K562 treated with DMSO at 1 percent for 24 hours (cell line): ENCODE measurements around the gene PRDM15. TPM values are rescaled to one million over a fixed set of nuclear protein-coding genes. Genes with fewer than 3 reads are reported as not detected.

Experiments used
- total RNA-seq: library from RNA; unstranded; fragments of 300-600 nt; gene quantifications from 2 replicates; pipeline ENCODE4 v1.2.3, GENCODE V29; 2022; ENCODE audit warnings: low read depth; ENCODE audit not compliant: insufficient read depth

The PRDM15 gene, protein sequence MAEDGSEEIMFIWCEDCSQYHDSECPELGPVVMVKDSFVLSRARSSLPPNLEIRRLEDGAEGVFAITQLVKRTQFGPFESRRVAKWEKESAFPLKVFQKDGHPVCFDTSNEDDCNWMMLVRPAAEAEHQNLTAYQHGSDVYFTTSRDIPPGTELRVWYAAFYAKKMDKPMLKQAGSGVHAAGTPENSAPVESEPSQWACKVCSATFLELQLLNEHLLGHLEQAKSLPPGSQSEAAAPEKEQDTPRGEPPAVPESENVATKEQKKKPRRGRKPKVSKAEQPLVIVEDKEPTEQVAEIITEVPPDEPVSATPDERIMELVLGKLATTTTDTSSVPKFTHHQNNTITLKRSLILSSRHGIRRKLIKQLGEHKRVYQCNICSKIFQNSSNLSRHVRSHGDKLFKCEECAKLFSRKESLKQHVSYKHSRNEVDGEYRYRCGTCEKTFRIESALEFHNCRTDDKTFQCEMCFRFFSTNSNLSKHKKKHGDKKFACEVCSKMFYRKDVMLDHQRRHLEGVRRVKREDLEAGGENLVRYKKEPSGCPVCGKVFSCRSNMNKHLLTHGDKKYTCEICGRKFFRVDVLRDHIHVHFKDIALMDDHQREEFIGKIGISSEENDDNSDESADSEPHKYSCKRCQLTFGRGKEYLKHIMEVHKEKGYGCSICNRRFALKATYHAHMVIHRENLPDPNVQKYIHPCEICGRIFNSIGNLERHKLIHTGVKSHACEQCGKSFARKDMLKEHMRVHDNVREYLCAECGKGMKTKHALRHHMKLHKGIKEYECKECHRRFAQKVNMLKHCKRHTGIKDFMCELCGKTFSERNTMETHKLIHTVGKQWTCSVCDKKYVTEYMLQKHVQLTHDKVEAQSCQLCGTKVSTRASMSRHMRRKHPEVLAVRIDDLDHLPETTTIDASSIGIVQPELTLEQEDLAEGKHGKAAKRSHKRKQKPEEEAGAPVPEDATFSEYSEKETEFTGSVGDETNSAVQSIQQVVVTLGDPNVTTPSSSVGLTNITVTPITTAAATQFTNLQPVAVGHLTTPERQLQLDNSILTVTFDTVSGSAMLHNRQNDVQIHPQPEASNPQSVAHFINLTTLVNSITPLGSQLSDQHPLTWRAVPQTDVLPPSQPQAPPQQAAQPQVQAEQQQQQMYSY
- total RNA-seq = 4.4 and 5.3 TPM in 2 replicates

DNA sequence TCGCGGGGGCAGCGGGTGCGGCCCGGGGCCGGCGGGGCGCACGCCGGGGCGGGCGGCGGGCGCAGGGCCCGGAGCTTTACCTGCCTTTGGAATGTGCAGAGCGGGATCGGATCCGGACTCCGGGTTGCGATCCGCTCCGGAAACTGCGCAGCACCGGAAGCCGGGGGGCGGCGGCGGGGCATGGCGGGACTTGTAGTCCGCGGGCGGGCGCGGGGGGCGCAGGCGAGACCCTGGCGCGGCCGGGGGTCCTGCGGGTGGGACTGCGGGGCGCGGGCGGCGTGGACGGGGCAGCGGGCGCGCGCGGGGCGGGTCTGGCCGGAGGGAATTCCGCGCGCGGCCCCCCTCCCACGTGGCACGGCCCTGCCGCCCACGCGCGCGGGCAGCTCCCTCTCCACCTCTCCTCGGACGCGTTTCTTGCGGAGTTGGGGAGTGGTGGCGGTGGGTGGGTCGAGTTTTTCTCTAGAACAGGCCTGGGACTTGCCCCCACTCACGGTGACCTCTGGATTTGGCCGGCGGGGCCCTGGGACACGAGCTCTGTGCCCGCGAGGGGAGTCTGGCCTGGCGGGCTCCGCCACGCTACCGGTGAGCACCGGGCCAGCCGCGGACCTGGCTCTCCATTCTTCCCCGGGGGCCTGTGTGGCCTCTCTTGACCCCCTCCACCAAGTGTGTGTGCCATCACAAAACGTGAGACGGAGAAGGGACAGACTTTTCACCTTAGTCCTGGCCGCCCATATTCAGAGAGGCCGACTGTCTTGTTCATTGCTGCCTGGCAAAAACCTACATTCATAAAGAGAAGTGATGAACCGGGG lies at the start of gene PRDM15:
Gene PRDM15, minus strand, starts transcription at position 155 of the 809 bp plus-strand sequence. CDS start 18,981 bp downstream, outside the sequence.

DNA sequence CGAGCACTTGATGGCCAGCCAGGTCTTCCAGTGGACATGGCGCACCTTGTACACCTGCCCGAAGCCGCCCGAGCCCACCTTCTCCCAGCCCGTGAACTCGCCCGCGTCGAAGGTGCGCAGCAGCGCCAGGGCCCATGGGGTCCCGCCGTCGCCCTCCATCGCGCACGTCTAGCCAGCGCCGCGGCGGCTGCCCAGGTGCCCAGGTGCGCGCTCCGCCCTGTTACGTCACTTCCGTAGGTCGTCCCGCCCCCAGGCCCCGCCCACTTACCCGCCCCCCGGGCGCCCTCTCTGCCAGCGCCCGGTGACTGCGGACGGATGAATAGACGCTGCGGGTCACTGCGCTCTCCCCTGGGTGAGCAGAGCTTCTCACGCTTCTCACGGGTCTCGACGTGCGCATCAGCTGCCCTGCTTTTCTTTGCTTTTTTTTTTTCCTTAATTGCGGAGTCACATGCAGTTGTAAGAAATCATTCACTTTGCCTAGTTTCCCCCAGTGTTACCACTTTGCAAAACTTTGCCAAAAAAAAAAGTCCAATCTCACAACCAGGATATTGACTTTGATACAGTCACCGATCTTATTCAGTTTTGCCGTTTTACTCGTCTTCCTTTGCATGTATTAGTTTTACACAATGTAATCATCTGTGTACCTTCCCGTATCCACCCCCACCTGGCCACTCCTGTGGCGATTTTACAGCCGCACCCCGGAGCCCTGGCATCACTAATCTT lies 112.1 kb downstream of the PRDM15 start, which contains the start of gene RIPK4:
Gene RIPK4, minus strand, starts transcription at position 170 of the 723 bp plus-strand sequence. Its CDS starts 11 bp downstream, at position 159.

Other genes starting within 250 kb of the PRDM15 start
- gene RIPK4, start 112.3 kb downstream of the PRDM15 start, total RNA-seq = not detected in 2 replicates
- 5.6 and 13.8 TPM in 2 replicates for gene C2CD2, start 74.7 kb upstream of the PRDM15 start, total RNA-seq
- 8.1 and 9.5 TPM in 2 replicates for gene ZBTB21, start 131.0 kb upstream of the PRDM15 start, total RNA-seq
- gene UMODL1, start 192.0 kb upstream of the PRDM15 start, total RNA-seq = not detected in 2 replicates